Heart left ventricle (tissue), 16 donors: ENCODE measurements around the gene KIF26B. TPM values are rescaled to one million over a fixed set of nuclear protein-coding genes. Genes with fewer than 3 reads are reported as not detected.
"Not testable (repeated sequence)": the region's sequence is repeated elsewhere in the genome, so short reads cannot be mapped to it uniquely, and the experiment has no call there.

ENCODE experiments used
- ATAC-seq, 4 donors: fragments of 200-7000 bp; cut with Tn5 transposase; one replicate each; pipeline ENCODE4 v1.9.1; 2020 to 2022; ENCODE audit warnings: moderate library complexity in 4 of 4, mild to moderate bottlenecking in 3 of 4, moderate number of reproducible peaks in 1 of 4
- DNase-seq, 5 donors: peaks; one replicate each; pipeline ENCODE4 v3.0.0-alpha.2; 2020
- H3K27ac ChIP-seq, 12 donors: fragments of 200-600 bp; sonication (generic) in 4 of 12; one replicate each; pipeline versions ENCODE4 v1.5.0 to v1.8.0; 2016 to 2022; ENCODE audit warnings: mild to moderate bottlenecking in 2 of 12
- H3K27me3 ChIP-seq, 9 donors: fragments of 200-600 bp; sonication (generic) in 2 of 9; one replicate each; pipeline versions ENCODE4 v1.5.1 to v1.8.0; 2016 to 2022; ENCODE audit warnings: mild to moderate bottlenecking in 3 of 9
- H3K36me3 ChIP-seq, 9 donors: fragments of 200-600 bp; sonication (generic) in 2 of 9; one replicate each; pipeline versions ENCODE4 v1.5.0 to v1.8.0; 2018 to 2022; ENCODE audit warnings: mild to moderate bottlenecking in 2 of 9
- H3K4me1 ChIP-seq, 12 donors: fragments of 200-600 bp; sonication (generic) in 4 of 12; one replicate each; pipeline versions ENCODE4 v1.5.0 to v1.8.0; 2016 to 2022; ENCODE audit warnings: mild to moderate bottlenecking in 3 of 12
- H3K4me3 ChIP-seq, 12 donors: fragments of 200-600 bp; sonication (generic) in 4 of 12; one replicate each; pipeline versions ENCODE4 v1.5.0 to v1.8.0; 2017 to 2022; ENCODE audit warnings: mild to moderate bottlenecking in 9 of 12, moderate library complexity in 4 of 12
- H3K9me3 ChIP-seq, 12 donors: fragments of 200-600 bp; sonication (generic) in 4 of 12; one replicate each; pipeline versions ENCODE4 v1.5.0 to v1.8.0; 2016 to 2022; ENCODE audit warnings: mild to moderate bottlenecking in 1 of 12
- CTCF ChIP-seq, 12 donors: fragments of 200-600 bp; sonication (generic) in 4 of 12; IDR thresholded peaks; one replicate each; pipeline versions ENCODE4 v1.5.0 to v1.8.0; 2018 to 2022; ENCODE audit warnings: antibody characterized with exemption in 12 of 12, mild to moderate bottlenecking in 5 of 12
- POLR2A ChIP-seq, 2 donors: fragments of 450-650 bp; IDR thresholded peaks; one replicate each; pipeline ENCODE4 v1.6.1; 2017; ENCODE audit warnings: antibody characterized with exemption in 2 of 2, mild to moderate bottlenecking in 2 of 2, moderate library complexity in 2 of 2
- WGBS, 4 donors: extraction: QIAGEN DNeasy Blood & Tissue Kit in 2 of 4; methylation state at CpG; one replicate each; pipeline versions ENCODE4 v1.1.5 to v1.1.7; 2013 to 2018; 5-methylcytosine and 5-hydroxymethylcytosine counted together
- intact Hi-C, 10 donors: fragments of 100-400 bp; cut with DNase I; formaldehyde crosslinking; loops; one replicate each; pipeline versions ENCODE4 v1.11.1 to v1.14.2; 2022
- polyA plus RNA-seq, 2 donors: library from polyadenylated mRNA; stranded (reverse); fragments of 200-250 nt; gene quantifications; one replicate each; pipeline ENCODE4 v1.2.3, GENCODE V29; 2013
- total RNA-seq, 9 donors: library from RNA; depleted of rRNA in 2 of 9; stranded (reverse); fragments of >200 nt in 2 of 9; fragmentation: NEBNext Ultra II Directional in 3 of 9; extraction: Animal tissue kit (Norgen Biotek cat#: 25700) in 3 of 9; gene quantifications; one replicate each; pipeline versions ENCODE4 v1.1.0 to v1.2.4, GENCODE V29; 2016 to 2023
- donor health status: ischemic (EF 13 %, LVEDD 7.1; RV severe dilation, severe dysfunction).
- donor health status: healthy with polysubstance abuse.
- donor health status: DM: no; HTN: yes; CAD: no.
- donor health status: DM: no; HTN: no; CAD: no.
- donor health status: ischemic (EF 25% LVEDD 6.9; RV normal size, moderate dysfunction).
- donor health status: ischemic (EF 25% LVEDD 5.7; RV mildly dilated, moderate dysfunction).
- donor health status: healthy.
- donor health status: DM: yes; HTN: yes; CAD: no.
- donor health status: ischemic (EF 35%, LVEDD 5.7; RV mildly dilated, moderate dysfunction).
- donor health status: nonischemic (EF 11% LVEDD 7.7; RV severe dilation, severe dysfunction).
- donor health status: DM: yes; HTN: yes; CAD: no.
- donor health status: PGD.
- donor health status: ischemic (EF 29% LVEDD 5.4; RV normal size, mild dysfunction).
- donor health status: nonischemic (EF 23%, LVEDD 6.1; RV moderate dilation, normal function).

The KIF26B gene
- total and polyA plus RNA-seq, 11 donors, result 1.2 to 7.0 (median 2.3) TPM

GRCh38 chr1:245128381-245129101, 26.2 kb upstream of the KIF26B start:
- peak in 1 of 4 donors; percentile 13 for ATAC-seq
- Histone ChIP-seq H3K4me3 (no peak overlapping the region), H3K36me3 (peaks cover 0 to 8% (median 0%) of the 10 kb centered on the region in 9 donors), H3K4me1 (peaks cover 0 to 5% (median 0%) of the 10 kb centered on the region in 12 donors), H3K9me3 (no peaks in the 10 kb centered on the region), H3K27me3 (peaks cover 0 to 16% (median 0%) of the 10 kb centered on the region in 9 donors), H3K27ac (no peak overlapping the region)
- intact Hi-C loops, result no loop called here
- no peak for DNase-seq
- no peak for TF ChIP-seq CTCF (IDR thresholded peaks at IDR 0.05)
- no peak for TF ChIP-seq POLR2A (IDR thresholded peaks at IDR 0.05)
- WGBS, 4 donors, result 83 to 90% (median 86%) methylated on average over 20 of the region's 20 CpGs

GRCh38 chr1:245129319-245130240, 25.2 kb upstream of the KIF26B start:
- 48 to 56% (median 52%) methylated on average over 19 of the region's 19 CpGs for WGBS, 4 donors
- intact Hi-C loops, result no loop called here
- no peak for ATAC-seq

GRCh38 chr1:245130281-245131025, 24.3 kb upstream of the KIF26B start:
- ATAC-seq, DNase-seq, H3K36me3 ChIP-seq, H3K4me3 ChIP-seq, H3K27ac ChIP-seq, H3K9me3 ChIP-seq, intact Hi-C loops: not testable (repeated sequence)
- 71 to 75% (median 73%) methylated on average over 16 of the region's 16 CpGs for WGBS, 4 donors
- Histone ChIP-seq H3K4me1 (peaks cover 0 to 10% (median 0%) of the 10 kb centered on the region in 12 donors), H3K27me3 (peaks cover 0 to 18% (median 0%) of the 10 kb centered on the region in 9 donors)

More at GRCh38 chr1:245129319-245130240, 25.2 kb upstream of the KIF26B start:
- TF ChIP-seq POLR2A (IDR thresholded peaks at IDR 0.05) (no peak), CTCF (IDR thresholded peaks at IDR 0.05) (no peak)
- no peak overlapping the region for H3K27ac ChIP-seq
- peaks cover 0 to 4% (median 0%) of the 10 kb centered on the region in 9 donors for H3K36me3 ChIP-seq
- no peaks in the 10 kb centered on the region for H3K9me3 ChIP-seq
- no peak overlapping the region for H3K4me3 ChIP-seq
- no peak for DNase-seq
- H3K4me1 ChIP-seq, result peaks cover 0 to 10% (median 0%) of the 10 kb centered on the region in 12 donors
- peaks cover 0 to 17% (median 0%) of the 10 kb centered on the region in 9 donors for H3K27me3 ChIP-seq

GRCh38 chr1:245131026-245131393, 23.8 kb upstream of the KIF26B start:
- TF ChIP-seq CTCF (IDR thresholded peaks at IDR 0.05), result no peak
- no peak for TF ChIP-seq POLR2A (IDR thresholded peaks at IDR 0.05)
- 57 to 72% (median 58%) methylated on average over 9 of the region's 9 CpGs for WGBS, 4 donors
- Histone ChIP-seq H3K4me1 (peaks cover 0 to 10% (median 0%) of the 10 kb centered on the region in 12 donors), H3K27me3 (peaks cover 0 to 18% (median 0%) of the 10 kb centered on the region in 9 donors), H3K4me3 (no peak overlapping the region), H3K36me3 (no peaks in the 10 kb centered on the region), H3K27ac (no peak overlapping the region), H3K9me3 (no peaks in the 10 kb centered on the region)
- intact Hi-C loops, result no loop called here
- DNase-seq, result no peak
- no peak for ATAC-seq
